LNCaP clone FGC (cell line): ENCODE results near the gene DTNBP1.

Source experiments
- DNase-seq: peaks from one replicate; pipeline ENCODE4 v3.0.0-alpha.2; 2011; ENCODE audit warnings: low read depth
- H3K4me3 ChIP-seq: 2 replicates; pipeline ENCODE4 v1.5.1; 2011; ENCODE audit warnings: mild to moderate bottlenecking, low read depth, low read length, control low read depth
- CTCF ChIP-seq: IDR thresholded peaks from 2 replicates; pipeline ENCODE4 v1.5.1; 2012; ENCODE audit warnings: mild to moderate bottlenecking; ENCODE audit not compliant: control insufficient read depth, insufficient read depth; ENCODE audit errors: extremely low read depth

DTNBP1 gene

GRCh38 chr6:15538766-15539495 lies 123.9 kb downstream of the DTNBP1 start:
- DNase-seq: no peak
- no peak overlapping the region for H3K4me3 ChIP-seq
- no peak for TF ChIP-seq CTCF

GRCh38 chr6:15538106-15538505 lies 124.7 kb downstream of the DTNBP1 start:
- H3K4me3 ChIP-seq: no peak overlapping the region
- no peak for TF ChIP-seq CTCF
- DNase-seq: no peak

GRCh38 chr6:15536198-15536955 lies 126.5 kb downstream of the DTNBP1 start:
- DNase-seq: no peak
- H3K4me3 ChIP-seq: no peak overlapping the region
- TF ChIP-seq CTCF: no peak

GRCh38 chr6:15535495-15536197 lies 127.2 kb downstream of the DTNBP1 start:
- no peak for DNase-seq
- TF ChIP-seq CTCF: no peak
- H3K4me3 ChIP-seq: no peak overlapping the region

GRCh38 chr6:15534974-15535373 lies 127.9 kb downstream of the DTNBP1 start:
- TF ChIP-seq CTCF: no peak
- no peak overlapping the region for H3K4me3 ChIP-seq
- no peak for DNase-seq

GRCh38 chr6:15533379-15534026 lies 129.3 kb downstream of the DTNBP1 start:
- no peak for DNase-seq
- no peak for TF ChIP-seq CTCF
- H3K4me3 ChIP-seq: no peak overlapping the region
